Measurements from ENCODE around the gene PPM1H. TPM values are rescaled to one million over a fixed set of nuclear protein-coding genes. Genes with fewer than 3 reads are reported as not detected.

PPM1H gene
- total RNA-seq, 1 donor from 2014 or later: 0.79 TPM

DNA sequence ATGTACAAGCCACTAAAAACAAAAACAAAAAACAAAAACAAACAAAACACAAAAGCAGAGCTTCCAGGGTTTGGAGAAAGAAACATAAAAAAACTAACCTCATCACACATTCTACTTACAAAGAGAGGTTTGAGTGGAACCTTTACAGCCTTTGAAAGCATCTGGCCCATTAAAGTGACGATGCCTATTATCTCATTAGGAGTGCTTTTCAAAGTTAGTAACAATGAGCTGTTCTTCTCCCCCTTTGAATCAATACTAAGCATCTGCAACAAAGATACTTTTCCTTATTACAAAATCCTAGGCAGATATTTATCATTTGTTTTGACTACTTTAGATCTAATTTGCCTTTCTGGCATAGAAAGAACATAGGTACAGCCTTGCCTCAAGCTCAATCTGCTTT, 217.3 kb downstream of the PPM1H start:
- Histone ChIP-seq H3K36me3 (ENCODE audit: control insufficient read depth, insufficient read depth, low read length) (no peaks in the 10 kb centered on the region), H3K27me3 (ENCODE audit: control insufficient read depth, insufficient read depth, low read length) (no peaks in the 10 kb centered on the region), H3K4me3 (ENCODE audit: low read depth, low read length) (no peak overlapping the region)
- TF ChIP-seq, protein P1, sequence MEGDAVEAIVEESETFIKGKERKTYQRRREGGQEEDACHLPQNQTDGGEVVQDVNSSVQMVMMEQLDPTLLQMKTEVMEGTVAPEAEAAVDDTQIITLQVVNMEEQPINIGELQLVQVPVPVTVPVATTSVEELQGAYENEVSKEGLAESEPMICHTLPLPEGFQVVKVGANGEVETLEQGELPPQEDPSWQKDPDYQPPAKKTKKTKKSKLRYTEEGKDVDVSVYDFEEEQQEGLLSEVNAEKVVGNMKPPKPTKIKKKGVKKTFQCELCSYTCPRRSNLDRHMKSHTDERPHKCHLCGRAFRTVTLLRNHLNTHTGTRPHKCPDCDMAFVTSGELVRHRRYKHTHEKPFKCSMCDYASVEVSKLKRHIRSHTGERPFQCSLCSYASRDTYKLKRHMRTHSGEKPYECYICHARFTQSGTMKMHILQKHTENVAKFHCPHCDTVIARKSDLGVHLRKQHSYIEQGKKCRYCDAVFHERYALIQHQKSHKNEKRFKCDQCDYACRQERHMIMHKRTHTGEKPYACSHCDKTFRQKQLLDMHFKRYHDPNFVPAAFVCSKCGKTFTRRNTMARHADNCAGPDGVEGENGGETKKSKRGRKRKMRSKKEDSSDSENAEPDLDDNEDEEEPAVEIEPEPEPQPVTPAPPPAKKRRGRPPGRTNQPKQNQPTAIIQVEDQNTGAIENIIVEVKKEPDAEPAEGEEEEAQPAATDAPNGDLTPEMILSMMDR (IDR thresholded peaks at IDR 0.05; ENCODE audit: insufficient read depth, low read length, severe bottlenecking): no peak
- FAIRE-seq (no peak), DNase-seq (ENCODE audit: low read depth) (no peak)

DNA sequence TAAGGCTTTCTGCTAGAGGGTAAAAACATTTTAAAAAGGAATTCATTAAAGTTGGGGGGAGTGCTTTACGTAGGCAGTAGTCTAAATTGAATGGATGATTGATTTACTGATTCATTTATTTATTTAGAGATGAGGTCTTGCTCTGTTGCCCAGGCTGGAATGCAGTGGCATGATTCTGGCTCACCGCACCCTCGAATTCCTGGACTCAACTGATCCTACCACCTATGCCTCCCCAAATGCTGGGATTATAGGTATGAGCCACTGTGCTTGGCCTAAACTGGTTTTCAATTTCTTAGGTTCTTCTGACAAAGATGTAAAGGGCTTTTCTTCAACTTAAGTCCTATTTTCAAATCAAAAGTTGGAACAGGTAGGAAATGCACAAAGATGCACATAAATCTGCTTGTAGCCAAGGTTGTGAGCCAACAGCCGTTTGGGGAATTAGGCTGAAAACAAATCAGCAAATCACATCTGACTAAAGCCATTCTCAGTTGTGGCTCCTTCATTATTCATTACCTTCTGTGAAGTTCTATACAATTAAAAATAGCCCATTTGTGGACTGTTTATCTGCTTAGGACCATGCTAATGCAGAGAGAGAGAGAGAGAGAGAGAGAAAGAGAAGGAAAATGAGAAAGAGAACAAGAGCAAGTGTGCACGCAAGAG, 218.0 kb downstream of the PPM1H start:
- TF ChIP-seq, protein P1 (IDR thresholded peaks at IDR 0.05; ENCODE audit: insufficient read depth, low read length, severe bottlenecking): no peak
- Histone ChIP-seq H3K36me3 (ENCODE audit: control insufficient read depth, insufficient read depth, low read length) (no peaks in the 10 kb centered on the region), H3K4me3 (ENCODE audit: low read depth, low read length) (no peak overlapping the region), H3K27me3 (ENCODE audit: control insufficient read depth, insufficient read depth, low read length) (no peaks in the 10 kb centered on the region)
- peak; percentile 40 for DNase-seq (ENCODE audit: low read depth)
- no peak for FAIRE-seq

DNA sequence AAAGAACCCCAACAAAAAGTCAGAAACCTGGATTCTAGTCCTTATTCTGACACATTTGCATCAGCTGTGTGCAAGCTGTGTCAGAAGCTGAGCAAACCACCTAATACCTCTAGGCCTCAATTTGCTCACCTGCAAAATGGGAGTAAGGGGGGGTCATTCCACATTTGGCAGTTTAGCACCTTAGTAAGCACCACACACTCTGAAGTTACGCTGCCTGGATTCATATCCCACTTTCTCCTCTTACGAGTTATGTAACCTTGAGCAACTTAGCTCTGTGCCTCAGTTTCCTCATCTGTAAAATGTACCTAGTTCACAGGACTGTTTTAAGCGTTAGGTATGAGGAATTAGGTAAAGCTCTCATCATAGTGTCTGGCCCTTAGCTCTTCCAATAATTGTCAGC, 218.9 kb downstream of the PPM1H start:
- Histone ChIP-seq H3K27me3 (ENCODE audit: control insufficient read depth, insufficient read depth, low read length) (no peaks in the 10 kb centered on the region), H3K36me3 (ENCODE audit: control insufficient read depth, insufficient read depth, low read length) (no peaks in the 10 kb centered on the region), H3K4me3 (ENCODE audit: low read depth, low read length) (no peak overlapping the region)
- no peak for FAIRE-seq
- TF ChIP-seq, protein P1 (IDR thresholded peaks at IDR 0.05; ENCODE audit: insufficient read depth, low read length, severe bottlenecking): no peak
- no peak for DNase-seq (ENCODE audit: low read depth)

DNA sequence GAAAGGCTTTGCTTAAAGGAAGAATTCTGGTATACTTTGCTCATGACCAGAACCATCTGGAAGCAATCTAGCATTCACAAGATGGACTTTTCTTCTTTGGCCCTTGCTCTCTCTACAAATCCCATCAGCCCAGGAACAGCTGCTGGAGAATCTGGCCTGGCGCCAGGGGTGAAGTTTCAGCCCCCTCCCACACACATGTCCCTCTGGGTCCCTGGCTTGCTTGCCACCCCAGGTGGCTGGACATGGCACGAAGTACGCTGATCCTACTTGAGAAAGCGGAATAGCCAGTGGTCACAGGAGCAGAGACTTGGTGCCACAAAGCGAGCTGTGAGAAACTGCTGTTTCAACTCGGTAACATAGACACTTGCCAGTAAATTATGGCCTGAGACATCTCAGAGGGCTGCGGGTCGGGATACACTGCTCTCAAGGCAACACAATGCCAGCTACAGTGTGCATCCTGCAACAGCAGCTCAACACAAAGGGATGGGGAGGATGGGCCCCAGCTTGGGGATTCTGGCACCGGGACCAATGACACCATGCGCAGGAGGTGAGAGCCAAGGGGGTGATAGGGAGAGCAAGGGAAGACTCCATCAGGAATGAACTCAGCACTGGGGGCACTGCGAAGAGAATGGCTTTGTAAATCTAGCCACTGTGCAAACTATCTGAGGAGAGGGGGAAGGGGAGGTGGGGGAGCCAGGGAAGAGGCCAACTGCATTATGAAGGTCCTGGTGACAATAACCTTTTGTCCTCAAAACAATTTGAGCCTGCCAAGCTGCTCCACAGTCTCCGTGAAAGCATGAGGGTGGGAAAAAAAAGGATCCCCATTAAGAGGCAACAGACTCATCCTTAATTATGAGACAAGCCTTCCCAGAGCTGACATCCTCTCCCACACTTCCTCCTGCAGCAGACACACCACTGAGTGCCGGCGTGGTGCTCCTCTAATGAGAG, 219.9 kb downstream of the PPM1H start:
- no peak overlapping the region for H3K4me3 ChIP-seq (ENCODE audit: low read depth, low read length)
- no peaks in the 10 kb centered on the region for H3K27me3 ChIP-seq (ENCODE audit: control insufficient read depth, insufficient read depth, low read length)
- FAIRE-seq: peak; percentile 7

DNA sequence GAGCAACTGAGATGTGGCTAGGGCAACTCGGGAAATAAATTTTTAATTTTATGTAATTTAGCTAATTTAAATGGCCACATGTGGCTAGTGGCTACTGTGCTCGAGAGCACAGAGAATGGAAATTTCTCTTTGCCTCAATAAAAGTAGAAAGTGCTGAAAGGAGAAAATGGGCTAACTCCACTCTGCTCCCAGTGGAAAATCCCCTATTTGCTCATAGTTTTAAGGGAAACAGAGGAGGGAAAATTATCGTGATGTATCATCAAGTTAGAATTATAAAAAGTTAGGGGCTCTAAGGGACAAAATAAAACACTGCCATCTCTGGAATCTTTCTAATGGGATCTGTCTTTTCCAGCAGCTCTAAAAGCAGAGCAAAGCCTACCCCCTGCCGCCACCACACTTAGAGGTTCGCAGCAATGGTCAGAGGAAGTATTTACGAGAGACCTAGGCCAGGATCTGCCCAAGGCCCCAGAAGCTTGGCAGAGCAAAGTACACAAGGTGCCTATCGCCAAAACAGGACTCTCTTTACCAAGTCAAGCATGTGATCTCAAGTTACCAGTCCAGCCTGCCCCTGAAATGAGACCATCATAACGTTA, 220.7 kb downstream of the PPM1H start:
- no peak for DNase-seq (ENCODE audit: low read depth)
- FAIRE-seq: no peak
- TF ChIP-seq, protein P1 (IDR thresholded peaks at IDR 0.05; ENCODE audit: insufficient read depth, low read length, severe bottlenecking): no peak

More for the DNA sequence above, 219.9 kb downstream of the PPM1H start:
- no peaks in the 10 kb centered on the region for H3K36me3 ChIP-seq (ENCODE audit: control insufficient read depth, insufficient read depth, low read length)
- DNase-seq (ENCODE audit: low read depth): no peak
- TF ChIP-seq, protein P1 (IDR thresholded peaks at IDR 0.05; ENCODE audit: insufficient read depth, low read length, severe bottlenecking): no peak

More for the DNA sequence above, 220.7 kb downstream of the PPM1H start:
- H3K36me3 ChIP-seq (ENCODE audit: control insufficient read depth, insufficient read depth, low read length): no peaks in the 10 kb centered on the region
- H3K27me3 ChIP-seq (ENCODE audit: control insufficient read depth, insufficient read depth, low read length): no peaks in the 10 kb centered on the region
- H3K4me3 ChIP-seq (ENCODE audit: low read depth, low read length): no peak overlapping the region
